Measurements from ENCODE around the gene ALCAM. TPM values are rescaled to one million over a fixed set of nuclear protein-coding genes. Genes with fewer than 3 reads are reported as not detected.

The ALCAM gene
- total RNA-seq, 1 experiment from 2014 or later, result 0.41 TPM

DNA sequence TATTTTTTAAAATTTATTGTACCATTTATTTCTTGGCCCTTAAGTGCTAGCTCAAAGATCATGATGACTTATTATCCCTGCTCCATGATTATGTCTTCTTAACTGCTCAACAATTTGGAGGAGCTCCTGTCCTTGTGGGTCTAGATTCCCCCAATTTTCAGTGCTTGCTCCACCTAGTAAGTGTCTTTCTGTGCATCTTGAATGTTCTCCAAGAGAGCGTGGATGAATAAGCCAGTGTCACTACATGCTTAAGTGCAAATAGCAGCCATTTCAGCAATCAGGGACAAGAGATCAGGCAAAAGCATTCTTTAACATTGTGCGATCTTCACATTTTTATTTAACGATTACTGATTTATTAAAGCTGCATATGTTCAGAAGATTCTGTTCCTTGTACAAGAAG is 99.4 kb downstream of the ALCAM start:
- Histone ChIP-seq H3K36me3 (ENCODE audit: control insufficient read depth, insufficient read depth, low read length) (no peaks in the 10 kb centered on the region), H3K9me3 (no peaks in the 10 kb centered on the region), H3K4me3 (ENCODE audit: low read depth, low read length) (no peak overlapping the region), H3K27me3 (replicated peaks; ENCODE audit: control insufficient read depth, insufficient read depth, low read length) (no peaks in the 10 kb centered on the region), H3K4me1 (no peaks in the 10 kb centered on the region)
- intact Hi-C loops (cut with micrococcal nuclease; ENCODE audit: unreplicated experiment), result no loop called here
- no TSS peak for BruUV-seq (replicated peaks)
- Mint-ChIP-seq H3K27ac (ENCODE audit: unreplicated experiment) (no peak overlapping the region), H3K4me3 (ENCODE audit: unreplicated experiment) (no peak overlapping the region), H3K27me3 (ENCODE audit: insufficient read depth, unreplicated experiment) (no peaks in the 10 kb centered on the region), H3K9me3 (ENCODE audit: unreplicated experiment) (no peaks in the 10 kb centered on the region), H3K4me1 (ENCODE audit: low read depth, unreplicated experiment) (no peaks in the 10 kb centered on the region), H3K36me3 (ENCODE audit: insufficient read depth, unreplicated experiment) (no peaks in the 10 kb centered on the region)
- TF ChIP-seq, protein P1, sequence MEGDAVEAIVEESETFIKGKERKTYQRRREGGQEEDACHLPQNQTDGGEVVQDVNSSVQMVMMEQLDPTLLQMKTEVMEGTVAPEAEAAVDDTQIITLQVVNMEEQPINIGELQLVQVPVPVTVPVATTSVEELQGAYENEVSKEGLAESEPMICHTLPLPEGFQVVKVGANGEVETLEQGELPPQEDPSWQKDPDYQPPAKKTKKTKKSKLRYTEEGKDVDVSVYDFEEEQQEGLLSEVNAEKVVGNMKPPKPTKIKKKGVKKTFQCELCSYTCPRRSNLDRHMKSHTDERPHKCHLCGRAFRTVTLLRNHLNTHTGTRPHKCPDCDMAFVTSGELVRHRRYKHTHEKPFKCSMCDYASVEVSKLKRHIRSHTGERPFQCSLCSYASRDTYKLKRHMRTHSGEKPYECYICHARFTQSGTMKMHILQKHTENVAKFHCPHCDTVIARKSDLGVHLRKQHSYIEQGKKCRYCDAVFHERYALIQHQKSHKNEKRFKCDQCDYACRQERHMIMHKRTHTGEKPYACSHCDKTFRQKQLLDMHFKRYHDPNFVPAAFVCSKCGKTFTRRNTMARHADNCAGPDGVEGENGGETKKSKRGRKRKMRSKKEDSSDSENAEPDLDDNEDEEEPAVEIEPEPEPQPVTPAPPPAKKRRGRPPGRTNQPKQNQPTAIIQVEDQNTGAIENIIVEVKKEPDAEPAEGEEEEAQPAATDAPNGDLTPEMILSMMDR (IDR thresholded peaks at IDR 0.05; ENCODE audit: insufficient read depth in 1 of 2, low read depth in 1 of 2, low read length in 1 of 2, severe bottlenecking in 1 of 2, unreplicated experiment in 1 of 2), result no peak
- ChIA-PET POLR2A (no interaction called here), CTCF (no interaction called here)
- DNase-seq, result no peak

DNA sequence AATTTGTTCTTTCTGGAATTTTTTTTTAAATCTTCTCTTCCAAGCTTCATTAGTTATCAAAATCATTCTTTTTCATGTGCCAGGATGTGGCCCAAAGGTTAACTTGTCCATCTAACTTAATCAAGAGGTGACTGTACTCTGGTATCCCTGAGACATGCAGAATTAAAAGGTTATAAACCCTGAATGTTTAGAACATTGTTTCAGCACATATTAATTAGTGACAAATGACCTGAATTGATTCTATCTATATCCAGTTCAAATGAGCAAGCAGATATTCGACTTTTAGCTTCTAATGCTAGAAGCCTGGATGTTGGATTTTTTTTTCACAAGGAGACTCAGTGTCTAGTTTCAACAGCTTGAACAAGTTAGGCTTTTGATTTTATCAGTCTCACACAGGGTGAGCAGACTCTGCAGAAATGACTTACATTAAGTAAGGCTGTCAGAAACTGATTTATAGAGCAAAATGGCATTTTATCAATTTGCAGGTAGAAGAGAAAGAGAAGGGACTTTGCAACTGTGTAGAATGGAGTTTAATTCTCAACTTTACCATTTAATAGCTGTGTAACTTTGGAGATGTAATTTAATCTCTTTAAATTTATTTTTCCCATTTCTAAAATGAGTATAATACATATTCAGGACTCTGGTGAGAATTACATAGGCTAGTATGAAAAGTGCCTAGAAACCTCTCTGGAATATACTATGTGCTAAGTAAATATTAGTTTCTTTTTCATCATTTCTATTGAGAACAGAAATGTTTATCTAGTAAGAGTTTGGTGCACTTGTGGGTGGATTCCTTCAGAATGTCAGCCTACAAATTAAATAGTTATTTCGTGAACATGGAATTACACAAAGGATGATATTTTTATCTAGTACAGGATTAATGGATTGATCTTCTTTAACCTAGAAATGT is 100.0 kb downstream of the ALCAM start:
- no TSS peak for BruUV-seq (replicated peaks)
- H3K27me3 ChIP-seq (replicated peaks; ENCODE audit: control insufficient read depth, insufficient read depth, low read length), result no peaks in the 10 kb centered on the region
- no peak for DNase-seq
- CTCF ChIA-PET, result no interaction called here
- TF ChIP-seq, protein P1 (IDR thresholded peaks at IDR 0.05; ENCODE audit: insufficient read depth in 1 of 2, low read depth in 1 of 2, low read length in 1 of 2, severe bottlenecking in 1 of 2, unreplicated experiment in 1 of 2), result no peak
- no peak overlapping the region for H3K4me3 ChIP-seq (ENCODE audit: low read depth, low read length)
- H3K4me1 ChIP-seq, result no peaks in the 10 kb centered on the region
- H3K4me1 Mint-ChIP-seq (ENCODE audit: low read depth, unreplicated experiment), result no peaks in the 10 kb centered on the region
- POLR2A ChIA-PET, result no interaction called here
- intact Hi-C loops (cut with micrococcal nuclease; ENCODE audit: unreplicated experiment), result no loop called here
- H3K27ac Mint-ChIP-seq (ENCODE audit: unreplicated experiment), result no peak overlapping the region
- no peaks in the 10 kb centered on the region for H3K27me3 Mint-ChIP-seq (ENCODE audit: insufficient read depth, unreplicated experiment)
- no peaks in the 10 kb centered on the region for H3K36me3 ChIP-seq (ENCODE audit: control insufficient read depth, insufficient read depth, low read length)
- no peaks in the 10 kb centered on the region for H3K9me3 Mint-ChIP-seq (ENCODE audit: unreplicated experiment)
- H3K4me3 Mint-ChIP-seq (ENCODE audit: unreplicated experiment), result no peak overlapping the region
- no peaks in the 10 kb centered on the region for H3K9me3 ChIP-seq
- no peaks in the 10 kb centered on the region for H3K36me3 Mint-ChIP-seq (ENCODE audit: insufficient read depth, unreplicated experiment)

DNA sequence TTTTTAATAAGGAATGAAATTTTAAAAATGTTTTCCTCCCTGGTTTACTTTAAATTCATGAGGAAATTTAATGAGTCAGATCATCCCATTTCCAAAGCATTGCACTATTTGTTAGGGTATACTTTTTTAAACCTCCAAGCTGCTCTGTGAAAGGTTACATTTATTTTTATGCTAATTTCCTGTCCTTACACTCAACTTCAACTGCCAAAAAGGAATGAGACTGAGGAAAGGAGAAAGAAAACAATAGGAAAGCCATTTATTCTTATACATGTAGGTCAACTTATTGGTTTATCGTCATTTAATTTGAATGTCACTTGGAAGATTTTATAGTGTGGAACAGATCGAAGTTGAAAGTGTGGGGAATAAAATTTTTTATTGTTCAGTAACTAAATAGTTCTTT is 104.1 kb downstream of the ALCAM start:
- Mint-ChIP-seq H3K27me3 (ENCODE audit: insufficient read depth, unreplicated experiment) (no peaks in the 10 kb centered on the region), H3K36me3 (ENCODE audit: insufficient read depth, unreplicated experiment) (no peaks in the 10 kb centered on the region), H3K4me3 (ENCODE audit: unreplicated experiment) (no peak overlapping the region), H3K4me1 (ENCODE audit: low read depth, unreplicated experiment) (no peaks in the 10 kb centered on the region), H3K27ac (ENCODE audit: unreplicated experiment) (no peak overlapping the region), H3K9me3 (ENCODE audit: unreplicated experiment) (no peaks in the 10 kb centered on the region)
- Histone ChIP-seq H3K4me1 (no peaks in the 10 kb centered on the region), H3K27me3 (replicated peaks; ENCODE audit: control insufficient read depth, insufficient read depth, low read length) (no peaks in the 10 kb centered on the region), H3K4me3 (ENCODE audit: low read depth, low read length) (no peak overlapping the region), H3K36me3 (ENCODE audit: control insufficient read depth, insufficient read depth, low read length) (no peaks in the 10 kb centered on the region), H3K9me3 (no peaks in the 10 kb centered on the region)
- ChIA-PET CTCF (no interaction called here), POLR2A (no interaction called here)
- no peak for DNase-seq
- intact Hi-C loops (cut with micrococcal nuclease; ENCODE audit: unreplicated experiment), result no loop called here
- TF ChIP-seq, protein P1 (IDR thresholded peaks at IDR 0.05; ENCODE audit: insufficient read depth in 1 of 2, low read depth in 1 of 2, low read length in 1 of 2, severe bottlenecking in 1 of 2, unreplicated experiment in 1 of 2), result no peak
- BruUV-seq (replicated peaks), result no TSS peak
